GM20000 (cell line): Measurements from ENCODE around the gene TBC1D7.

Experiments used
- DNase-seq: peaks from one replicate; pipeline ENCODE4 v3.0.0; 2012; ENCODE audit warnings: low spot score
- CTCF ChIP-seq: IDR thresholded peaks from 2 replicates; pipeline ENCODE4 v1.5.1; 2012; ENCODE audit warnings: mild to moderate bottlenecking, control low read depth; ENCODE audit errors: extremely low read depth, missing control alignments

Gene TBC1D7

GRCh38 chr6:13304101-13304500 lies 24.2 kb downstream of the TBC1D7 start:
- no peak for TF ChIP-seq CTCF
- no peak for DNase-seq

- peak; percentile 76 for DNase-seq
Observed at GRCh38 chr6:13303668-13304017, 24.7 kb downstream of the TBC1D7 start.

GRCh38 chr6:13302751-13303667 lies 25.3 kb downstream of the TBC1D7 start:
- TF ChIP-seq CTCF = no peak
- peak; percentile 66 for DNase-seq

More at GRCh38 chr6:13303668-13304017, 24.7 kb downstream of the TBC1D7 start:
- no peak for TF ChIP-seq CTCF

GRCh38 chr6:13302291-13302690 lies 26.0 kb downstream of the TBC1D7 start:
- DNase-seq = no peak
- TF ChIP-seq CTCF = no peak

GRCh38 chr6:13300643-13301590 lies 27.4 kb downstream of the TBC1D7 start:
- no peak for TF ChIP-seq CTCF
- no peak for DNase-seq

- no peak for TF ChIP-seq CTCF
- no peak for DNase-seq
Observed at GRCh38 chr6:13299918-13300317, 28.4 kb downstream of the TBC1D7 start.

GRCh38 chr6:13299403-13299821 lies 28.9 kb downstream of the TBC1D7 start:
- no peak for TF ChIP-seq CTCF
- no peak for DNase-seq
